HFFc6 (cell line): ENCODE results near the gene TRAPPC1. TPM values are rescaled to one million over a fixed set of nuclear protein-coding genes. Genes with fewer than 3 reads are reported as not detected.

Source experiments
- DNase-seq: peaks from one replicate; pipeline ENCODE4 v3.0.0-alpha.2; 2018
- H3K27ac Mint-ChIP-seq: 2 replicates; pipeline ENCODE4 v1.8.0; 2020; ENCODE audit warnings: mild to moderate bottlenecking, mixed read lengths
- H3K27me3 Mint-ChIP-seq: 2 replicates; pipeline ENCODE4 v1.8.0; 2021; ENCODE audit warnings: mild to moderate bottlenecking, moderate library complexity, mixed read lengths; ENCODE audit not compliant: insufficient read depth
- H3K36me3 Mint-ChIP-seq: 2 replicates; pipeline ENCODE4 v1.8.0; 2021; ENCODE audit warnings: low read depth, mixed read lengths
- H3K4me1 Mint-ChIP-seq: 2 replicates; pipeline ENCODE4 v1.8.0; 2020; ENCODE audit warnings: low read depth, mixed read lengths
- H3K4me3 Mint-ChIP-seq: 2 replicates; pipeline ENCODE4 v1.8.0; 2020; ENCODE audit warnings: mild to moderate bottlenecking, moderate library complexity, mixed read lengths
- H3K9me3 Mint-ChIP-seq: 2 replicates; pipeline ENCODE4 v1.8.0; 2020; ENCODE audit warnings: mild to moderate bottlenecking, mixed read lengths
- total RNA-seq, 6 experiments: library from RNA; stranded (reverse); fragmentation: NEBNext Ultra II Directional; extraction: Animal tissue kit (Norgen Biotek cat#: 25700); gene quantifications; 2 replicates in 1 of 6; 3 replicates in 5 of 6; pipeline ENCODE4 v1.2.3, GENCODE V29; 2021
- TF ChIP-seq, protein P1 (sequence below): fragments of 200-600 bp; sonication (generic); IDR thresholded peaks from 2 replicates; pipeline ENCODE4 v1.5.0; 2021; ENCODE audit warnings: antibody characterized with exemption, mild to moderate bottlenecking

The TRAPPC1 gene
- total RNA-seq, 6 experiments from 2014 or later = 244 to 309 (median 288) TPM

DNA sequence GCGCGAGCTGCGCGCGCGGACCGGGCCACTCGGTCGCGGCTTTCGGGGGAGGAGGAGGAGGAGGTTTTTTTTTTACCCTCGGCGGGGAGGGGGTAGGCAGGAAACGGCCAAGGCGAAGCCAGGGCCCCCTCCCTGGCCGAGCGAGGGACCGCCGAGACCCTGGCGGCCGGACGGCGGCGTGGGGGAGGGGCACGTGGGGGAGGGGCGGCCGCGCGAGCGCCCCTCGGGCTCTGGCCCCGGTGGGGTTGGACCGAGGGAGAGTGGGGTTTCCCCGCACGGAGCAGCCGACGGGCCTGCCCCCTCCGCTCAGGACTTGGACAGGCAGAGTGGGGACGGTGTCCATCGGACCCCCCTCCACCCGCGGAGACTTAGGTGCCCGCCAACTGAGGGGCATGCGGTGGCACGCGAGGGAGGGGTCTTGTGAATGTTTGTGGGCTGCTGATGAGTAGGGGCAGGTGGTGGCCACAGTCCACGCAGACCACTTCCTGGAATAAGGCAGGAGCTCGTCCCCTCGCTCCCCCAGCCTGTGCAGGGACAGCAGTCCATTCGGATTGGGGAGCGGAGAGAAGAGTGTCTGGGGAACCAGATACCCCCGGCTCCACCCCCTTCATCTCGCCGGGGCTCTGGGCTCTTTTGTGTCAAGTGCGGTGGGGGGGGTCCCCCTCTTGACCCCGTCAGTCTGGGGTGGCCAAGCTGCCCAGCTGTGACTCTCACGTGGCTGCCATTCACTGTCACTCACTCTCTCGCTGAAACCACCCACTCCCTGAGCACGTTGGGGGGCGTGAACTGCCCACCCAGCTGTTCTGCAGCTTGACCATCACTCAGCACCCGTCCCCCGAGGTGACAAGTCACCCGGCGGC is 46.1 kb downstream of the TRAPPC1 start:
- Mint-ChIP-seq H3K36me3 (peaks cover 4% of the 10 kb centered on the region; the same call in 1 of the 2 replicates), H3K9me3 (no peaks in the 10 kb centered on the region), H3K27me3 (peaks cover 4% of the 10 kb centered on the region), H3K4me1 (peaks cover 5% of the 10 kb centered on the region), H3K27ac (no peak overlapping the region), H3K4me3 (no peak overlapping the region; the same call in 1 of the 2 replicates)
- DNase-seq = no peak
- TF ChIP-seq, protein P1, sequence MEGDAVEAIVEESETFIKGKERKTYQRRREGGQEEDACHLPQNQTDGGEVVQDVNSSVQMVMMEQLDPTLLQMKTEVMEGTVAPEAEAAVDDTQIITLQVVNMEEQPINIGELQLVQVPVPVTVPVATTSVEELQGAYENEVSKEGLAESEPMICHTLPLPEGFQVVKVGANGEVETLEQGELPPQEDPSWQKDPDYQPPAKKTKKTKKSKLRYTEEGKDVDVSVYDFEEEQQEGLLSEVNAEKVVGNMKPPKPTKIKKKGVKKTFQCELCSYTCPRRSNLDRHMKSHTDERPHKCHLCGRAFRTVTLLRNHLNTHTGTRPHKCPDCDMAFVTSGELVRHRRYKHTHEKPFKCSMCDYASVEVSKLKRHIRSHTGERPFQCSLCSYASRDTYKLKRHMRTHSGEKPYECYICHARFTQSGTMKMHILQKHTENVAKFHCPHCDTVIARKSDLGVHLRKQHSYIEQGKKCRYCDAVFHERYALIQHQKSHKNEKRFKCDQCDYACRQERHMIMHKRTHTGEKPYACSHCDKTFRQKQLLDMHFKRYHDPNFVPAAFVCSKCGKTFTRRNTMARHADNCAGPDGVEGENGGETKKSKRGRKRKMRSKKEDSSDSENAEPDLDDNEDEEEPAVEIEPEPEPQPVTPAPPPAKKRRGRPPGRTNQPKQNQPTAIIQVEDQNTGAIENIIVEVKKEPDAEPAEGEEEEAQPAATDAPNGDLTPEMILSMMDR = no peak; the same call in 1 of the 2 replicates

DNA sequence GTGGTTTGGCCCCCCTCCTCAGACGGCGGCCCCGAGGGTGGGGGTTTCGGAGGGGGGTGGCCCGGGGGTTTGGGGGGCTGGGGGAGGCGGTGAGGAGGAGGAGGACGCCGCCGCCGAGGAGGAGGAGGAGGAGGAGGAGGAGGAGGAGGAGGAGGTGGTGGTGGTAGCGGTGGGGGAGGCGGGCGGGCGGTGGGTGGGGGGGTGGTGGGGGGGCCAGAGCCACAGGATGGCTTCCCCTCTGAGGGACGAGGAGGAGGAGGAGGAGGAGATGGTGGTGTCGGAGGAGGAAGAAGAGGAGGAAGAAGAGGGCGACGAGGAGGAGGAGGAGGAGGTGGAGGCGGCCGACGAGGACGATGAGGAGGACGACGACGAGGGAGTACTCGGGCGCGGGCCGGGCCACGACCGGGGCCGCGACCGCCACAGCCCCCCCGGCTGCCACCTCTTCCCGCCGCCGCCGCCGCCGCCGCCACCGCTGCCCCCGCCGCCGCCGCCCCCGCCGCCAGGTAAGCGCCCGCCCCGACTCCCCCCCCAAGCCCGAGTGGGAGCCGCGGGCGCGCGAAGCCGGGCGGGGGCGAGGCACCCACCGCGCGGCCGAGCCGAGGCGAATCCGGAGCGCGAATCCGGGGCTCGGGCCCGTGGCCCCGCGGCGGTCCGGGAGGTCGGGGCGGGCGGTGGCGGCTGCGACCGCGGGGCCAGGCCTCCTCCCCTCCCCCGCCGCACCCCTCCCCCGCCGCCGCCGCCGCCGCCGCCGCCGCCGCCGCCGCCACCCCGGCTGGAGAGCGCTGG is 47.0 kb downstream of the TRAPPC1 start:
- Mint-ChIP-seq H3K27me3 (peaks cover 4% of the 10 kb centered on the region), H3K9me3 (no peaks in the 10 kb centered on the region), H3K36me3 (no peaks in the 10 kb centered on the region), H3K4me1 (peaks cover 5% of the 10 kb centered on the region), H3K4me3 (peak overlapping the region; percentile 62), H3K27ac (peak overlapping the region; percentile 64)
- TF ChIP-seq, protein P1 = no peak
- no peak for DNase-seq

DNA sequence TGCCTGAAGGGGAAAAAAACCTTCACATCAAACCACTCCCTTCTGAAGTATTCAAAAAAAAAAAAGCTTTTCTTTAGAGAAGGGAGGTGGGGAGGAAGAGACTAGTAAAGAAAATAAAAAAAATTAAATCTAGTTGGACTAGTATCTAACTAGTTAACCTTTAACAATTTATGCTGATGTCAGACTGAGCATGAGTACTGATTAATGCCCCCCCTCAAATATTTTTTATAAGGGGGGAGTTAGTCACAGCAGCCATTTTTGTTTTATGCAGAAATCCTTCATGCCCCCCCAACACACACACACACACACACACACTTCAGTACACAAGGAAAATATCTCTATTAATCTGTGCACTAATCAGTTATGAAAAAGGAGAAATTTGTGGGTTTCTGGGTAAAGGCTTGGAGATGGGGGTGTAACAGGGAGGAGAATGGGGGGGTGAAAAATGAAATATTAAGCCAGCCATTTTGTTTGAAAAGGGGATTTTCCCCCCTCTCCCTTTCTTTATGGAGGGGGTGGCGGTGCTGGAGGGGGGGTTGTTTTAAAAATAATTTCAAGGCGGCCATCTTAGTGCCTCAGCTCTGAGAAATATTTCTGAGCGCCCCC is 47.9 kb downstream of the TRAPPC1 start:
- DNase-seq = no peak
- TF ChIP-seq, protein P1 = no peak
- Mint-ChIP-seq H3K36me3 (no peaks in the 10 kb centered on the region), H3K27ac (peak overlapping the region; percentile 89), H3K4me1 (peaks cover 5% of the 10 kb centered on the region), H3K9me3 (no peaks in the 10 kb centered on the region), H3K27me3 (peaks cover 2% of the 10 kb centered on the region; the same call in 1 of the 2 replicates), H3K4me3 (no peak overlapping the region; the same call in 1 of the 2 replicates)

DNA sequence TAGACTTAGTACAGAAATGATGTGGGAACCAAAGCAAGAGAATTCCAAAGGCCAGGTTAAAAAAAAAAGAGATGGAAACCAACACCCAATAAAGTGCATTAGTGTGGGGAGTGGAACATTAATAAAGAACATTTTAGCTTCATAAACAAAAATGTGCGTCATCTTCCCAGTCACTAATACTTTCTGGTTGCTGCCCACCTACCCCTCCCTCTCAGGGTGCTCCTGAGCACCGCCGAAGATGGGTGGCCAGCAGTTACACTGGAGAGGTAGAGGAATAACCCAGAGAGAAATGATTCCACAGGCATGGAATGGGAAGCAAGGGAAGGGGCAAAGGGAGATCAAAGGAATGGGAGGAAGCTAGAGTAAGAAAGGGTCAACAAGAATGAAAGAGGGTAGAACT is 49.1 kb downstream of the TRAPPC1 start:
- peaks cover 2% of the 10 kb centered on the region; the same call in 1 of the 2 replicates for H3K27me3 Mint-ChIP-seq
- peaks cover 5% of the 10 kb centered on the region for H3K4me1 Mint-ChIP-seq
- no peaks in the 10 kb centered on the region for H3K36me3 Mint-ChIP-seq
- no peak for DNase-seq
- TF ChIP-seq, protein P1 = no peak
- H3K4me3 Mint-ChIP-seq = no peak overlapping the region
- no peak overlapping the region for H3K27ac Mint-ChIP-seq
- H3K9me3 Mint-ChIP-seq = no peaks in the 10 kb centered on the region

DNA sequence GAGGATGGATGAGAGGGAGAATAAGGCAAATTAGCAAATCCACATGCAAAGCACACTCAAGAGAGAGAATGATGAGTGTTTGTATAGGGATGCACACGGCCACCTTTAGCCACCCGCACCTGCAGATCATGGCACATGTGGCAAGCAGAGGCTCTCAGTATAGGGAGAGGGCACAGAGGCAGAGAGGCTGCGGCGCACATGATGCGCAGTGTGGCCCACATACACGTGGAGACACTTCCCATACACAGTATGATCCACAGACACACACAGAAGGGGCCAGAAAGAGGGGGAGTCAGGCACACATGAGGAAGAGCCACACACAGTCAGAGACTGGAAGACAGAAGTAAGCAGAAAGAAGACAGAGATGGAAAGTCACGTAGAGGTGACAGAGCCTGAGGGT is 49.7 kb downstream of the TRAPPC1 start:
- TF ChIP-seq, protein P1 = no peak
- Mint-ChIP-seq H3K27me3 (peaks cover 2% of the 10 kb centered on the region; the same call in 1 of the 2 replicates), H3K27ac (no peak overlapping the region), H3K36me3 (no peaks in the 10 kb centered on the region), H3K9me3 (no peaks in the 10 kb centered on the region), H3K4me1 (peaks cover 5% of the 10 kb centered on the region), H3K4me3 (no peak overlapping the region)
- DNase-seq = no peak
